Activated naive CD8-positive, alpha-beta T cell treated with anti-CD3 and anti-CD28 coated beads, Interleukin-2, amount 10 ng/mL, durations not matched to agents 7 days and 5 days (primary cell): ENCODE results near the gene NEK8. TPM values are rescaled to one million over a fixed set of nuclear protein-coding genes. Genes with fewer than 3 reads are reported as not detected.

Experiments used
- total RNA-seq, 2 experiments: library from RNA; stranded (reverse); gene quantifications; one replicate each; pipeline ENCODE4 v1.2.3, GENCODE V29; 2021

NEK8 gene
- total RNA-seq, 2 experiments from 2014 or later, result 7.1 to 8.9 TPM

Other genes with a start within 250 kb of the NEK8 start
- not detected for gene FOXN1, start 222.4 kb upstream of the NEK8 start, total RNA-seq
- 10 to 100 TPM; 54.9 to 57.8 TPM for gene UNC119, start 176.2 kb upstream of the NEK8 start, total RNA-seq
- 10 to 100 TPM; 60.5 to 63.1 TPM for gene PIGS, start 157.3 kb upstream of the NEK8 start, total RNA-seq
- gene ALDOC, start 151.9 kb upstream of the NEK8 start, total RNA-seq, result 100 to 1,000 TPM; 142 to 154 TPM
- 100 to 1,000 TPM; 109 to 118 TPM for gene SPAG5, start 129.8 kb upstream of the NEK8 start, total RNA-seq
- 10 to 100 TPM; 20.7 to 24.9 TPM for gene RSKR, start 114.6 kb upstream of the NEK8 start, total RNA-seq
- gene BLTP2, start 83.6 kb upstream of the NEK8 start, total RNA-seq, result 100 to 1,000 TPM; 144 to 157 TPM
- 10 to 100 TPM; 47.3 to 50.1 TPM for gene SDF2, start 66.9 kb upstream of the NEK8 start, total RNA-seq
- gene SUPT6H, start 66.6 kb upstream of the NEK8 start, total RNA-seq, result 10 to 100 TPM; 81.4 to 87.1 TPM
- gene PROCA1, start 16.9 kb upstream of the NEK8 start, total RNA-seq, result 10 to 100 TPM; 12.0 to 12.1 TPM
- 1 to 10 TPM; 7.3 to 8.2 TPM for gene RAB34, start 10.9 kb upstream of the NEK8 start, total RNA-seq
- gene RPL23A, start 8.8 kb upstream of the NEK8 start, total RNA-seq, result 1,000 to 10,000 TPM; 2,286 to 2,290 TPM
- 1 to 10 TPM; 1.6 to 2.2 TPM for gene TLCD1, start 2.6 kb upstream of the NEK8 start, total RNA-seq
- gene TRAF4, start 15.2 kb downstream of the NEK8 start, total RNA-seq, result 10 to 100 TPM; 48.1 to 55.3 TPM
- gene FAM222B, start 114.0 kb downstream of the NEK8 start, total RNA-seq, result 10 to 100 TPM; 17.0 to 21.2 TPM
- 10 to 100 TPM; 34.3 to 37.6 TPM for gene ERAL1, start 126.2 kb downstream of the NEK8 start, total RNA-seq
- 100 to 1,000 TPM; 195 to 216 TPM for gene FLOT2, start 168.9 kb downstream of the NEK8 start, total RNA-seq
- 10 to 100 TPM; 31.6 to 32.0 TPM for gene DHRS13, start 174.3 kb downstream of the NEK8 start, total RNA-seq
- 10 to 100 TPM; 98.6 to 99.9 TPM for gene PHF12, start 222.7 kb downstream of the NEK8 start, total RNA-seq